Right atrium auricular region (tissue), 2 donors: ENCODE data around the gene SSTR5. TPM values are rescaled to one million over a fixed set of nuclear protein-coding genes. Genes with fewer than 3 reads are reported as not detected.
A peak's percentile ranks its signal among the peaks of the same experiment; 100 is the strongest.

Experiments
- DNase-seq: peaks from one replicate; pipeline ENCODE4 v3.0.0-alpha.2; 2019; ENCODE audit warnings: low spot score
- H3K27ac ChIP-seq, 2 donors: fragments of 200-600 bp; sonication (generic); 1 replicate in 1 of 2; 2 replicates in 1 of 2; pipeline ENCODE4 v1.5.1; 2016 to 2019
- H3K27me3 ChIP-seq, 2 donors: fragments of 200-600 bp; sonication (generic); one replicate each; pipeline versions ENCODE4 v1.5.1 to v1.6.0; 2017 to 2019
- H3K36me3 ChIP-seq: fragments of 200-600 bp; sonication (generic); one replicate; pipeline ENCODE4 v1.5.1; 2016
- H3K4me1 ChIP-seq, 2 donors: fragments of 200-600 bp; sonication (generic); one replicate each; pipeline versions ENCODE4 v1.5.1 to v1.6.0; 2017 to 2019
- H3K4me3 ChIP-seq, 2 donors: fragments of 200-600 bp; sonication (generic); 1 replicate in 1 of 2; 2 replicates in 1 of 2; pipeline ENCODE4 v1.5.1; 2017 to 2019; ENCODE audit warnings: mild to moderate bottlenecking in 1 of 2, moderate library complexity in 1 of 2
- H3K9me3 ChIP-seq, 2 donors: fragments of 200-600 bp; sonication (generic); one replicate each; pipeline ENCODE4 v1.5.1; 2019
- total RNA-seq, 2 donors: library from RNA; depleted of rRNA; stranded (reverse); fragments of >200 nt; gene quantifications; one replicate each; pipeline ENCODE4 v1.1.0, GENCODE V29; 2016
- TF ChIP-seq, protein P1 (sequence below), 2 donors: fragments of 200-600 bp; sonication (generic); IDR thresholded peaks; one replicate each; pipeline ENCODE4 v1.5.1; 2019; ENCODE audit warnings: antibody characterized with exemption in 2 of 2

The SSTR5 gene
- total RNA-seq, 2 donors from 2014 or later = 2.7 to 14.1 TPM

DNA sequence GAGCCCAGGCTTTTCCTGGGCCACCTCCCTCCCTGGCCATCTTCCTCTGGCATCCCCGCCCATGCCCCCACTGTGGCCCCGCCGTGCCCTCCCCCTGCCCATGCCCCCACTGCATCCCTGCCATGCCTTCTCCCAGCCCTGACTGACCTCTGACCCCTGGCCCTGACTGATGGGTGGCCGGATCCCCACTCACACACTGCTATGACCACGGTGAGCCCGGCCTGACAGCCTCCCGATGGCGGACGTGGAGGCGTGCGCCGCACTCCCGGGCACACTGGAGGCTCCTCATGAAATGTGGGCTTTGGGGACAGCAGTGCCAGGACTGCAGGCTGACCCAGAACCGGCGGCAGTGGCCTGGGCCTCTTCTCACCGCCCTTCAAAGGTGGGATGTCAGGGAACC is 34.1 kb downstream of the SSTR5 start:
- H3K4me3 ChIP-seq = no peak overlapping the region
- DNase-seq = no peak
- H3K27me3 ChIP-seq = peaks cover 3 to 7% of the 10 kb centered on the region in 2 donors
- H3K9me3 ChIP-seq = no peaks in the 10 kb centered on the region
- H3K36me3 ChIP-seq = no peaks in the 10 kb centered on the region
- peaks cover 0 to 8% of the 10 kb centered on the region in 2 donors for H3K4me1 ChIP-seq
- H3K27ac ChIP-seq = no peak overlapping the region
- TF ChIP-seq, protein P1, sequence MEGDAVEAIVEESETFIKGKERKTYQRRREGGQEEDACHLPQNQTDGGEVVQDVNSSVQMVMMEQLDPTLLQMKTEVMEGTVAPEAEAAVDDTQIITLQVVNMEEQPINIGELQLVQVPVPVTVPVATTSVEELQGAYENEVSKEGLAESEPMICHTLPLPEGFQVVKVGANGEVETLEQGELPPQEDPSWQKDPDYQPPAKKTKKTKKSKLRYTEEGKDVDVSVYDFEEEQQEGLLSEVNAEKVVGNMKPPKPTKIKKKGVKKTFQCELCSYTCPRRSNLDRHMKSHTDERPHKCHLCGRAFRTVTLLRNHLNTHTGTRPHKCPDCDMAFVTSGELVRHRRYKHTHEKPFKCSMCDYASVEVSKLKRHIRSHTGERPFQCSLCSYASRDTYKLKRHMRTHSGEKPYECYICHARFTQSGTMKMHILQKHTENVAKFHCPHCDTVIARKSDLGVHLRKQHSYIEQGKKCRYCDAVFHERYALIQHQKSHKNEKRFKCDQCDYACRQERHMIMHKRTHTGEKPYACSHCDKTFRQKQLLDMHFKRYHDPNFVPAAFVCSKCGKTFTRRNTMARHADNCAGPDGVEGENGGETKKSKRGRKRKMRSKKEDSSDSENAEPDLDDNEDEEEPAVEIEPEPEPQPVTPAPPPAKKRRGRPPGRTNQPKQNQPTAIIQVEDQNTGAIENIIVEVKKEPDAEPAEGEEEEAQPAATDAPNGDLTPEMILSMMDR (IDR thresholded peaks at IDR 0.05) = peak in 1 of 2 donors; percentile 30

DNA sequence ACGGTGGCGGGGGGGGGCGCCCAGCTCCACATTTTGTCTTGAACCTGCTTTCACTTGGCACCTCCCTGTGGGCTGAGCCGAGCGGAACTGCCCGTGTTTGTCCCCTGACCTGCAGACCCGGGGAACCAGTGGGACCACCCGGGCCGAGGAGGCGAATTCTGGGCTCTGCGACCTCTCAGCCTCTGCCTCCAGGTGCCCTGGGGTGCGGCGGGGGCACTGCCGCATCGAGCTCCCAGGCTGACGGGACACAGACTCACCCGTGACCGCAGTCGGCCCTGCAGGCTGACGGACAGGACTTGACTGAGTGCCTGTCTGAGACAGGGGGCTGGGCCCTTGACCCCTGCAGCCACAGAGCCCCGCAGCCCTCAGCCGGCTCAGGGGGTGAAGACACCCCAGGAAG is 34.6 kb downstream of the SSTR5 start:
- TF ChIP-seq, protein P1 (IDR thresholded peaks at IDR 0.05) = no peak
- Histone ChIP-seq H3K4me1 (peaks cover 0 to 8% of the 10 kb centered on the region in 2 donors), H3K27me3 (peaks cover 3 to 7% of the 10 kb centered on the region in 2 donors), H3K27ac (no peak overlapping the region), H3K4me3 (no peak overlapping the region), H3K9me3 (no peaks in the 10 kb centered on the region), H3K36me3 (no peaks in the 10 kb centered on the region)
- no peak for DNase-seq

DNA sequence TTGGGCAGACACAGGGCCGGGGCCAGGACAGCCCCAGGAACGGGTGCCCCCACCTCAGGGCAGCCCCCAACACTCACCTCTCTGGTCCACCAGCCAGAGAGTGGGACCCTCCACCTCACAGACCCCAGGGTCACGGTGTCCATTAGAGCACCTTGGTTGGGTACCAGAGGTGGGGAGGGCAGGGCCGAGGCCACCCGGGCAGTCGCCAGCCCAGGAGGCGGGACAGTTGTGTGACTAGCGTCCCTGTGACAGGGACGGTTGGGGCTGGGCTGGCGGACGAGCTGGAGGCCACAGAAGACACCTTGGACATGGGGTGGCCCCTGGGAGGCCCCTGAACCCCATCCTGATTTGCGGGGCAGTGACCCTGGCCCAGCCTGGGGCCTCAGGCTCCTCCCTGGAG is 35.2 kb downstream of the SSTR5 start:
- no peak for DNase-seq
- Histone ChIP-seq H3K27me3 (peaks cover 3 to 7% of the 10 kb centered on the region in 2 donors), H3K4me1 (peaks cover 0 to 8% of the 10 kb centered on the region in 2 donors)

DNA sequence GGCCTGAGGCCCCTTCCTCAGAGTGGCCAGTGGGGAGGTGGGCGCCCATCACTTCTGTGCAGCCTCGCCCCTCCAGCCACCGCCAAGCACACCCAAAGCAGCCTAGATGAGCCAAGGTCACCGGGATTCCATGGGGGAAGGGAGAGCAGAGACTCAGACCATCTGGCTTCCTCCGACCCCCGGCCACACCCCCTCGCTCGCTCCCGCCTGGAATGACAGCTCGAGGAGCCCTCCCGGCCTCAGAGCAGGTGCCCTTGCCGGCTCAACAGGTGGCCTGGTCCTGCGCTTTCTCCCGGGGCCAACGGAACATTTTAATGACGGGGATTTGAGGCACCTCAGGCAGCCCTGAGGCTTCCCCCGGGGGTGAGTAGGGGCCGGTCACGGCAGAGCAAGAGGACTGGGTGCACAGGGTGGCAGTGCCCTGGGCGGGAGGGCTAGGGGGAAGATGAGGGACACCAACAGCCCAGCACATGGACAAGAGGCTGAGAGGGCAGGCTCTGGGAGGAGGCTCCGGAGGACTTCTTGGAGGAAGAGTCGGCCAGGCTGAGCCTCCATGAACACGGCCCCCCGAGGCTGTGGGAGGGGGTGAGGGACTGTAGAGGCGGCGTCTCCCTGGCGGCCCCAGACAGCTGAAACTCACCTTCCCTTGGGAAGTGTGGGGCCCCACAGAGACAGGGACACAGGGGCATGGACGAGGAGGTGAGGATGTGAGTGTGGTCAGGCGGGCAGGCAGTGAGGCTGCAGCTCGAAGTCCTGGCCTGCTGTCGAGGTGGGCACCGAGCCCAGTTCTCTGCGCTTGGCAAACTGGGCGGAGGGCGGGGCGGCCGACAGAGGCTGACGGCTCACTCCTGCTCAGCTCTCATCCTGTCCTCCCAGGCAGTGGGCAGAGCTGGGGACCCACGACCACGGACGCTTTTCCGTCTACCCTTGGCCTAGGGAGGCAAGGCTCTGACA is 36.0 kb downstream of the SSTR5 start:
- TF ChIP-seq, protein P1 (IDR thresholded peaks at IDR 0.05) = no peak
- DNase-seq = no peak
- Histone ChIP-seq H3K9me3 (no peaks in the 10 kb centered on the region), H3K36me3 (no peaks in the 10 kb centered on the region), H3K4me3 (no peak overlapping the region), H3K27ac (no peak overlapping the region), H3K27me3 (peaks cover 3 to 7% of the 10 kb centered on the region in 2 donors), H3K4me1 (no peaks in the 10 kb centered on the region)

More for the DNA sequence above, 35.2 kb downstream of the SSTR5 start:
- Histone ChIP-seq H3K27ac (no peak overlapping the region), H3K9me3 (no peaks in the 10 kb centered on the region), H3K36me3 (no peaks in the 10 kb centered on the region), H3K4me3 (no peak overlapping the region)
- TF ChIP-seq, protein P1 (IDR thresholded peaks at IDR 0.05) = no peak

DNA sequence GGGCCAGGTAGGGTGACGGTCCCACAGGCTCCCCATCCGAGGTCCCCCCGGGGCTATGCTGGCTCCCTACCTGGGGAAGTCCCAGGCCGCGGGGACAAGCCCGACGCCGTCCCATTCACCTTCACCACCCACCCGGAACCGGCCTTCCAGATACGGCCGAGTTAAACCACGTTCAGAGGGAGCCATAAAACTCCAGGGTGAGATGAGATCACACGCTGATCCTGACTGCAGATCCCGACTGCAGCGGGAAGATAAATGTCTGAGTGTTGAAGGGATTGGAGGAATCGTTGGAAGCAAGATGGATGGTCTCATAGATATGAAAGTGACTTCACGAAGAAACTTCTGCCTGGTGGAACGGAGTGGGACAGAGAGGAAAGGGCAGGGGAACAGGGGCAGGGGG is 37.1 kb downstream of the SSTR5 start:
- Histone ChIP-seq H3K27me3 (peaks cover 3 to 7% of the 10 kb centered on the region in 2 donors), H3K9me3 (no peaks in the 10 kb centered on the region)
- TF ChIP-seq, protein P1 (IDR thresholded peaks at IDR 0.05) = no peak

More for the DNA sequence above, 37.1 kb downstream of the SSTR5 start:
- no peak for DNase-seq
- Histone ChIP-seq H3K27ac (no peak overlapping the region), H3K36me3 (no peaks in the 10 kb centered on the region), H3K4me3 (no peak overlapping the region), H3K4me1 (no peaks in the 10 kb centered on the region)
